Central memory CD4-positive, alpha-beta T cell (primary cell): ENCODE data around the gene RGS17.

Experiments
- DNase-seq: peaks from one replicate; pipeline ENCODE4 v3.0.0; 2022

Gene RGS17

DNA sequence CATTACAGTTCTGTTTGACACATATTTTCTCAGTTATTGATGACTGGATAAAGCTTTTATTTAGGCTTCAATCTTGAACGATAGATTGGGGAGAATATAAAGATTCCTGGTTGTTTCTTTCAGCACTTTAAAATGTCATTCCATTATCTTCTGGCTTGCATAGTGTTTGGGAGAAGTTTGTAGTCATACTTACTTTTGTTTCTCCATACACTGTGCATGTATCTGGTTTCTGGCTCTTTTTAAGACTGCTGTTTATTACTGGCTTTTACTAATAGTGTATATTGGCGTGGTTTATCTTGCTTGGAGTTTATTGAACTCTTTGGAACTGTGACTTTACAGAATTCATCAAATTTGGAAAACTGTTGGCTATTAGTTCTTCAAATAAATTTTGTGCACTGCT lies 49.2 kb downstream of the RGS17 start:
- no peak for DNase-seq

DNA sequence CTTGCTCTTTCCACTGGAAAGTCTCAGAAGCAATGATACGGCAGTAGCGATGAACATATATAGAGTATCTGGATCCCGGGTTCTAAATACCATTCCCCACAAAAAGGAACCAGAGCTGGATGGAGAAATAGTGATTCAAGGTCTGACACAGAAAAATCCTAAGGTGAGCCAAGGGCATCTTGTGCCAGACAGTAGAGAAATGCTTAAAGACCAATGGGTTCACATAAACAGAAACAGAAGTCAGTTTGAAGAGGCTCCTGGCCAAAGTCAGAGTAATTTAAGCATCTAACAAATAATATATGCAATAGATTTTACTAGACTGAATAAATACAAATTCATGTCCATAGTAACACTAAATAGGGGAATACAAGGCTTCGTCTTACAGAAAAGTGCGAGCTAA lies 54.7 kb downstream of the RGS17 start:
- no peak for DNase-seq

- DNase-seq: no peak
Observed at GRCh38 chr6:153074761-153075160, 56.3 kb downstream of the RGS17 start.

GRCh38 chr6:153073841-153074240 lies 57.2 kb downstream of the RGS17 start:
- DNase-seq: no peak

- no peak for DNase-seq
Observed at GRCh38 chr6:153070756-153071155, 60.3 kb downstream of the RGS17 start.

GRCh38 chr6:153069897-153070296 lies 61.2 kb downstream of the RGS17 start:
- DNase-seq: no peak

DNA sequence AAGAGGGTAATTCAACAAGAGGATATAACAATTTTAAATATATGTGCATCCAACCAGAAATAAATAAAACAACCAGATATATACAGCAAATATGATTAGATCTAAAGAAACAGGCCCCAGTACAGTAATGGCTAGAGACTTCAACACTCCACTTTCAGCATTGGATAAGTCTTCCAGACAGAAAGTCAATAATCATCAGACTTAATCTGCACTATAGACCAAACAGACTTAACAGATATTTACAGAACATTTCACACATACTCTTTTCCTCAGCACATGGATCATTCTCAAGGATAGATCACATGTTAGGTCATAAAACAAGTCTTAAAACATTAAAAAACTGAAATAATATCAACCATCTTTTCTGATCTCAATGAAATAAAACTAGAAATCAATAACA lies 65.9 kb downstream of the RGS17 start:
- DNase-seq: no peak

DNA sequence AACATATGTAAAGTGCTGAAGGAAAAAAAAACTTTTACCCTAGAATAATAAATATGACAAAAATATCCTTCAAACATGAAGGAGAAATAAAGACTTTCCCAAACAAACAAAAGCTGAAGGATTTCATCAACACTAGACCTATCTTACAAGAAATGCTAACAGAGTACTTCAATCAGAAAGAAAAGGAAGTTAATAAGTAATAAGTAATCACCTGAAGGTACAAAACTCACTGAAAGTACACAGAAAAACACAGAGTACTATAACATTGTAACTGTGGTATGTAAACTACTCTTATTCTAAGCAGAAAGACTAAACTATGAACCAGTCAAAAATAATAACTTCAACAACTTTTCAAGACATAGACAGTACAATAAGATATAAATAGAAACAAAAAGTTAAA lies 67.1 kb downstream of the RGS17 start:
- no peak for DNase-seq

GRCh38 chr6:153062516-153062915 lies 68.6 kb downstream of the RGS17 start:
- DNase-seq: no peak

- no peak for DNase-seq
Observed at GRCh38 chr6:153059757-153060156, 71.3 kb downstream of the RGS17 start.

- DNase-seq: no peak
Observed at GRCh38 chr6:153059311-153059710, 71.8 kb downstream of the RGS17 start.

DNA sequence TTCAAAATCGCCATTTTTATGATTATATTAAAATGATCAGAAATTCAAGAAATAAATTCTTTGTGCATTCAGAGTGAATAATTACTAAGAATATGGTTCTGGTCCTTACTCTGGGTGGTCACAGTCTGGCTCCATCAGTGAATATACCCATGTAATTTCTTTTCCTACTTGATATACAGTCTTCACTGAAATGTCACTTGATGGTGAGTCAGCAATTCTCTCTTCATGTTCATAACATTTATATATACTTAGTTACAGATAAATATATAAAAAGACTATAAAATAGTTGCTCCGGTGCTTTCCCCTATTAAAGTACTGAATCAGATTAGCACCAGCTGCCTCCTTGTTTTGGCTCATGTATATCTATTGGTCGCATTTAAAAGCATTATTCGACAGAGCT lies 72.2 kb downstream of the RGS17 start:
- no peak for DNase-seq

- DNase-seq: no peak
Observed at GRCh38 chr6:153058291-153058690, 72.8 kb downstream of the RGS17 start.

DNA sequence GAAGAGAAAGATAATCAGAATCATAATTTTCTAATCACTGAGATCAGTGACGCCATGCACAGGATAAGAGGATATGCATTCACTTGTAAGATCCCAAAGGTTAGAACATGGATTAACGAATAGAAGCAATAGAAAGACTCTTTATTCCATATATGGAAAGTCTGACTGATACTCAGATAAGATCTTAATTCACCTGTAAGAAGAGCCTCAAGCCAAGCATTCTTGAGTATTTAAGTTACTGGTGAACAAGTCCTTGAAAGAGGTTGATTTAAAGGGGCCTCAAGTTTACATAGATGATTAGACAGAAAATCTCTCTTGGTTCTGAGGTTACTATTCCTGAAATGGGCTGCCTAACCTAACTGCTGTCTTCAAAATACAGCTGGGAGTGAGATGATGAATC lies 74.8 kb downstream of the RGS17 start:
- no peak for DNase-seq

GRCh38 chr6:153051801-153052200 lies 79.3 kb downstream of the RGS17 start:
- no peak for DNase-seq

GRCh38 chr6:153048631-153049030 lies 82.5 kb downstream of the RGS17 start:
- DNase-seq: no peak

GRCh38 chr6:153047386-153047785 lies 83.7 kb downstream of the RGS17 start:
- no peak for DNase-seq

GRCh38 chr6:153045271-153045670 lies 85.8 kb downstream of the RGS17 start:
- DNase-seq: no peak

DNA sequence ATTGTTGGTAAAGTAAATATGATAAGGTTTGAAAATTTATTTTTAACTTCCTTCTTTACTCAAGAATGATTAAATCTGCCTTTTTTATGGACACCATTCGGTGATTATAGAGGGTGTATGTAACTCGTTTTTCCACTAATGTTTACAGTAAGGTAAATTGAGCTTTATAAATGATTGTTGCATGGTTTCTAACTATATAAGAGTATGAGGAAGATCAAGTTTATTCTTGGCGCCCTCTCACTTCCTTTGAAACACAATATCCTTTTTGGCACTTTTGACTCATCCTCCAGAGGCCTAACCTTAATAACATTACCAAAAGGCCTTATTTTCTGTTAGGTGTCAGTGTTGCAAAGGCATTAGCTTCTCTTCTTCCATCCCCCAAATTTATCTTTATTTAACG lies 86.8 kb downstream of the RGS17 start:
- DNase-seq: no peak

DNA sequence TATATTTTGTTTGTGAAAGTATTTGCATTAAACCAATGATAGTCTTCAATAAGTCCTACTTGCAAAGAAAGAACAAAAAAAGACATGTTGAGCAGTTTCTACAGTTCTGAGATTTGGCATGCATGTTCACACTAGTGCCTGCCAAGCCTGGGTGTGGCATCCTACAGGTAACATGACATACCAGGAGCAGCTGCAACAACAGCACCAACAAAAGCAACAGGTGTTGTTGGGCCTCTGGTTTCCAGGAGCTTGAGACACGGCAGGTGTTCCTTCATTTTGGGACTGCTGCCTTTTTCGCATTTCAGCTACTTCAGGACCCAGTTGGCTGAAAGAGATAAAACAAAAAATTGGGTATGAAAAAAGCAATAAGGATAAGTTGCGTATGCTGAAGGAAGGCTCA lies 87.4 kb downstream of the RGS17 start:
- DNase-seq: no peak

- no peak for DNase-seq
Observed at GRCh38 chr6:153038378-153039057, 92.6 kb downstream of the RGS17 start.

DNA sequence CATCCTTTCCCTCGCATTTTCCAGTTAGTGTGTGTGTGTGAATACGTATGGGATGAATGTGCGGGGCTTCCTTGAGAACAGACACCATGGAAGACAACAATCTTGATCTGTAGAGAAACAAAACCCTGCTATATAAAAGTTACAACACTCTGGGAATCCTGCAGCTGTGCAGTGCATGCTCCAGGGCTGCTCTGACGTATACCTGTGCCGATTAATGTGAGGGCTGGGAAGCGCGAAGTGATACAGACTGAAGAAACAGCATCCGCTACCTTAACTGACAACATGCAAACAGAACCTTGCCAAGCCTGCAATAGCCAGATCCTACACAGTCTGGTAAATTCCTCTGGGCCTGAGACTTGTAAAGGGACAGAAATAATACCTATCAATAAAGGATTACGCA lies 96.9 kb downstream of the RGS17 start:
- no peak for DNase-seq

DNA sequence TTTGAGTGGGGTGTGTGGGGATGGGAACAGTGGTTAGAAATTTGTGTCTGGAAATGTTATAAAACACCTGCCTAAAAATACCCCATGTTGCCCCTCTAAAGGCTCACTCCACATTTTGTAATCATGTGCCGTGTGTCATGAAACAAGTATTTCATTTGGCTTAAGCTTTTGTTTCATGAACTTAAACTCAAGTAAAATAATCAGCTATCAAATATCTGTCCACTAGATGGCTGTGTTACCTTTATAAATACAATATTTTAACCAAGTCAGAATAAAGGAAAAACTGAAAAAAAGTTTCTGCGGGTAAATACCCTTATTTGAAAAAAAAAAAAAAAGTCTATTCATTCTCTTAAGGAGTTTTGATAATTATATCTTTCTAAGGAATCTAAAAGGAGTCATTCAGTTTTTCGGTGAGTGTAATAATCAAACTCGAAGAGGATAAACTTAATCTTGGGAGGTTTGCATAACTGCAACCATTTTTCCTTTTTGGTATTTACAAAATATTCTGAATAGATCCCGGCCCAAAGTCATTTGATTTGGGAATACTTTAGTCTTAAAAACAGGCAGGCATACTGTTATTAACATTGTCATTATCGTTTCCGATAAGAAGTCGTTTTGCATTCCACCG lies 98.7 kb downstream of the RGS17 start:
- DNase-seq: no peak

DNA sequence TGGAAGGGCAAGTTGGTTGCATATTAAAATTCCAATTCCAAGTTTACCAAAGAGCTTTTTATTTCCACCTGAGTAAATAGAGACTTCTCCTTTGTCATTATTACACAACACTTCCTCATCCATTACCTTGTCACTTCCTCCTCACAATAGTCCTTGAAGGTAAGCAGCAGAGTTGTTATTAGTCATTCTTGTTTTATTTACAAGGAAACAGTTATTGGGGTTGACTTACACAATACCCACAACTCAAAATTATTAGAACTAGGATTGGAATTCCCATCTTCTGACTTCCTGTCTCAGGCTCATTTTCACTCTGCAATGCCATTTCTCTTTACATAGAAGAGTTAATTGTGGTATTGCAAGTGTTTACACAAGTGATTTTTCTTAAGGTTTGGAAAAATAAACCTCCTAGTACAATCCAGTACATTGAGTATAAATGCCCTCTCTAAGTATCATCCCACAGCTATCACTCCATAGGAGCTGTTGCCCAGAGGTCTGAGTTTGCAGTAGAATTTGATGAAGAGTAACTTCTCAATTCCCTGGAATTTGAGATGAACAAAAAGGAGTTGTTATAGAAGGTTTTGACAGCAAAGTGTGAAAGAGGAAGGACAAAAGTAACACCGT lies 99.6 kb downstream of the RGS17 start:
- DNase-seq: no peak

DNA sequence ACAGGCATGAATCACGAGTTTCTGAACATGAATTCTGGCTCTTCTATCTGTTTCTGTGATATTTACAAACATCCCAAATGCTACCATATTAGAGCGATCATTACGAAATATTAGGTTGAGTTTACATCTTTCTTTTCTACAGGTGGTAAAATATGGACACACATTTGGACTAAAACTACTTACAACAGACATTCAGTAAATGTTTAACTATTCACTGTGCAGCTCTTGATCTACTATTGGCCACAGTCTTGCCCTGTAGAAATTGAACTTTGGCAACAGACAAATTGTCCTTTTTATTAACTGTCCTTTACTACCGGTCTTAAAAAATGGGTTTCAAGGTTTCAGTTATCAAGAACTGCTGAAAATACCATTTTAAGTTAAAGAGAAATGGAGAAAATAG lies 102.1 kb downstream of the RGS17 start:
- no peak for DNase-seq
